Stomach (tissue), 4 donors: ENCODE data around the gene GAREM2.

Experiments
- CTCF ChIP-seq, 7 experiments: fragments of 450-650 bp in 4 of 7; fragments of 200-600 bp in 3 of 7; sonication (generic) in 3 of 7; IDR thresholded peaks; one replicate each; pipeline ENCODE4 v1.5.1; 2016 to 2019; ENCODE audit warnings: antibody characterized with exemption in 7 of 7, control low read depth in 2 of 7, mild to moderate bottlenecking in 1 of 7
- EP300 ChIP-seq: sonication (generic); formaldehyde crosslinking; IDR thresholded peaks from one replicate; pipeline ENCODE4 v1.6.1; 2017; ENCODE audit warnings: antibody characterized with exemption
- POLR2A ChIP-seq, 4 donors: fragments of 450-650 bp; IDR thresholded peaks; one replicate each; pipeline ENCODE4 v1.6.1; 2016; ENCODE audit warnings: antibody characterized with exemption in 4 of 4, control low read depth in 2 of 4, mild to moderate bottlenecking in 1 of 4, moderate library complexity in 1 of 4
- POLR2AphosphoS5 ChIP-seq, 3 donors: sonication (generic); formaldehyde crosslinking; IDR thresholded peaks; one replicate each; pipeline ENCODE4 v1.6.1; 2016; ENCODE audit warnings: antibody characterized with exemption in 3 of 3

GRCh38 chr2:26176279-26176615, 3.4 kb downstream of the GAREM2 start:
- TF ChIP-seq CTCF (IDR thresholded peaks at IDR 0.05) (no peak), POLR2A (IDR thresholded peaks at IDR 0.05) (no peak), POLR2AphosphoS5 (IDR thresholded peaks at IDR 0.05) (no peak), EP300 (no peak)
